ENCODE results near the gene UPP2. TPM values are rescaled to one million over a fixed set of nuclear protein-coding genes. Genes with fewer than 3 reads are reported as not detected.

The UPP2 gene
- total RNA-seq, 1 experiment from 2014 or later: not detected

GRCh38 chr2:158095269-158095668, 6.4 kb upstream of the UPP2 start:
- no peak overlapping the region for H3K4me2 ChIP-seq (ENCODE audit: insufficient read depth, insufficient read length, low read length)
- no peaks in the 10 kb centered on the region for H3K79me1 ChIP-seq (ENCODE audit: insufficient read depth, low read depth, low read length, poor library complexity, severe bottlenecking)
- H4K8ac ChIP-seq (replicated peaks; ENCODE audit: insufficient read length, low read depth, low read length): no peak overlapping the region
- no peak overlapping the region for H3T11ph ChIP-seq (ENCODE audit: low read length)
- H3K9ac ChIP-seq (ENCODE audit: extremely low read depth, insufficient read length, low read length): no peak overlapping the region
- H4K91ac ChIP-seq (ENCODE audit: insufficient read length, low read depth, low read length): no peak overlapping the region
- H3K4me3 Mint-ChIP-seq: no peak overlapping the region
- H3K4me1 ChIP-seq (ENCODE audit: insufficient read depth, low read length): no peaks in the 10 kb centered on the region; the same call in 1 of the 2 replicates
- no peak overlapping the region for H4K5ac ChIP-seq (ENCODE audit: insufficient read length, low read depth, low read length)
- no peaks in the 10 kb centered on the region for H3K36me3 Mint-ChIP-seq (ENCODE audit: insufficient read depth in 1 of 3, low read depth in 3 of 3)
- no peak for DNase-seq
- no peak overlapping the region for H2BK5ac ChIP-seq (ENCODE audit: insufficient read length, low read length)
- TF ChIP-seq CTCF (conservative IDR thresholded peaks at IDR 0.05): no peak
- peaks cover 0 to 3% of the 10 kb centered on the region in 2 experiments; a peak in 1 of 4 replicates for H3K4me1 Mint-ChIP-seq
- no peak overlapping the region for H2BK12ac ChIP-seq (ENCODE audit: insufficient read length, low read depth, low read length)
- no peaks in the 10 kb centered on the region for H3K9me3 ChIP-seq (ENCODE audit: control insufficient read depth, low read depth, low read length)
- H3K27me3 Mint-ChIP-seq (ENCODE audit: low read depth): no peaks in the 10 kb centered on the region
- H4K20me1 ChIP-seq (ENCODE audit: control insufficient read depth, insufficient read depth, insufficient read length): no peaks in the 10 kb centered on the region
- no peaks in the 10 kb centered on the region for H3K9me3 Mint-ChIP-seq
- H3K27ac Mint-ChIP-seq: no peak overlapping the region
- no peak overlapping the region for H2AK5ac ChIP-seq (ENCODE audit: insufficient read length, low read length)
- no peak overlapping the region for H3K4ac ChIP-seq (ENCODE audit: low read depth, low read length)
- H3K23me2 ChIP-seq (ENCODE audit: insufficient read length, low read depth, low read length, poor library complexity, severe bottlenecking): no peaks in the 10 kb centered on the region
- H2BK20ac ChIP-seq (ENCODE audit: low read depth, low read length, poor library complexity, severe bottlenecking): no peak overlapping the region
- no peak overlapping the region for H2BK120ac ChIP-seq (ENCODE audit: low read depth, low read length, poor library complexity, severe bottlenecking)
- H3K18ac ChIP-seq (ENCODE audit: insufficient read length, low read depth, low read length): no peak overlapping the region
- no peak overlapping the region for H3K56ac ChIP-seq (ENCODE audit: insufficient read length, low read depth, low read length)
- H3K23ac ChIP-seq (ENCODE audit: insufficient read length, low read depth, low read length): no peak overlapping the region
- no peak overlapping the region for H3K27ac ChIP-seq (ENCODE audit: insufficient read length, low read depth, low read length)
- no peak overlapping the region for H3K14ac ChIP-seq (ENCODE audit: insufficient read depth, low read length)
- H3K27me3 ChIP-seq (ENCODE audit: insufficient read depth, low read length): no peaks in the 10 kb centered on the region
- H2AFZ ChIP-seq (ENCODE audit: low read length): no peak overlapping the region
- no peak overlapping the region for H2BK15ac ChIP-seq (ENCODE audit: low read depth, low read length)
- no peaks in the 10 kb centered on the region for H3K79me2 ChIP-seq (ENCODE audit: insufficient read depth, low read length)
